Mucosa of rectum (tissue), 2 donors: ENCODE results near the gene SLC7A10.

ENCODE experiments used
- H3K27ac ChIP-seq, 2 donors: one replicate each; pipeline ENCODE4 v1.7.0; 2013; ENCODE audit warnings: inconsistent platforms in 2 of 2, low read depth in 2 of 2, low read length in 2 of 2
- H3K27me3 ChIP-seq, 2 donors: one replicate each; pipeline ENCODE4 v1.7.0; 2013; ENCODE audit warnings: low read length in 2 of 2; ENCODE audit not compliant: control insufficient read depth in 2 of 2, insufficient read depth in 2 of 2
- H3K36me3 ChIP-seq, 2 donors: one replicate each; pipeline ENCODE4 v1.7.0; 2013; ENCODE audit warnings: low read length in 2 of 2; ENCODE audit not compliant: control insufficient read depth in 2 of 2, insufficient read depth in 2 of 2
- H3K4me1 ChIP-seq, 2 donors: one replicate each; pipeline ENCODE4 v1.7.0; 2013; ENCODE audit warnings: low read length in 2 of 2, mild to moderate bottlenecking in 1 of 2; ENCODE audit not compliant: control insufficient read depth in 2 of 2, insufficient read depth in 2 of 2
- H3K4me3 ChIP-seq, 2 donors: one replicate each; pipeline ENCODE4 v1.7.0; 2013; ENCODE audit warnings: low read length in 2 of 2
- H3K9ac ChIP-seq, 2 donors: one replicate each; pipeline ENCODE4 v1.7.0; 2013; ENCODE audit warnings: low read length in 2 of 2, low read depth in 1 of 2, mild to moderate bottlenecking in 1 of 2
- H3K9me3 ChIP-seq, 2 donors: one replicate each; pipeline ENCODE4 v1.7.0; 2013; ENCODE audit warnings: low read length in 2 of 2; ENCODE audit not compliant: control insufficient read depth in 2 of 2
- donor health status: healthy.
- donor health status: Normal muscosa, but diverticular disease.

The SLC7A10 gene

DNA sequence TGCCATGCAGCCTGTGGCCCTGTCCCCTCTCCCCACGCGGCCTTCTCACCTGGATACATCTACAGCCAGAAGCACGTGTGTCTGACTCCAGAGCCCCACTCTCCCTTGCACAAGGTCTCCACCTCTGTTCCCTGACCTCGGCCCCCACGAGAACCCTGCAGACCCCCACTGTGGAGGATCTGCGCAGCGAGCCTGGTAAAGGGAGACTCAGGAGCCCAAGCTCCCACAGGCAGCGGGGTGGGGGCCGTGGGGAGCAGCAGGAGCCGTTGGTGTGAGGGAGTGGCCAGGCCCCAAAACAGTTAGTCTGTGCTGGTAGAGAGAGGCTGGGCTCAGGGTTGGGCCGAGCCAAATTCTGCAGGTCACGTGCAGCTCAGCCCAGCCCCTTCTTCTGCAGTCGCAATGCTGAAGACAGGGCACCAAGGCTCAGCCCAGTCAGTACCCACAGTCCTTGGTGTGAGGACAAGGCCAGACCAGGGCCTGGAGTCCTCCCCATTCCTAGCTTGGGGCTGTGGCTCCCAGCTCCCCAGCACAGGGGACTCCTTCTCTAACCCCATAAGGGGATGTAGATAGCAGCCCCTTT, 28.7 kb upstream of the SLC7A10 start:
- no peak overlapping the region for H3K27ac ChIP-seq
- H3K9ac ChIP-seq: no peak overlapping the region
- no peaks in the 10 kb centered on the region for H3K4me1 ChIP-seq
- H3K9me3 ChIP-seq: no peaks in the 10 kb centered on the region
- H3K27me3 ChIP-seq: no peaks in the 10 kb centered on the region
- H3K36me3 ChIP-seq: no peaks in the 10 kb centered on the region
- no peak overlapping the region for H3K4me3 ChIP-seq

DNA sequence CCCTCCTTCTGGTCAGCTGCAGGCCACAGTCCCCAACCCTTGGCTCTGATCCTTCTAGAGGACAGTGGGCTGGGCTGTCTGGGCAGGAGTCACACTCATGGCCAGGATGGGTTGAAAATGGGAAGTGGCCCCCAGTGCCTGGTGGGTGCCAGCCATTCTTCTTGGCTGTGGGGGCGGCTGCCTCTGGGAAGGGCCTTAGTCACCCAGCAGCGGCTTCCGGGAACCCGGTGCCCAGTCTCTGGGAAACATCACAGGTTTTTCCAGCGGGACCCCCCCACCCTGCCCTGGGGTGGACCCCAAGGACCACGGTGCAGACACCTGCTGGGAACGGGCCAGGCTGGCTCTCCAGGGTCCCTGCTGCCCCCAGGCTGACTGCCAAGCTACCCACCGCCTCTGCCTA, 27.3 kb upstream of the SLC7A10 start:
- H3K27ac ChIP-seq: no peak overlapping the region
- H3K4me1 ChIP-seq: no peaks in the 10 kb centered on the region
- no peak overlapping the region for H3K4me3 ChIP-seq
- no peaks in the 10 kb centered on the region for H3K27me3 ChIP-seq
- no peaks in the 10 kb centered on the region for H3K9me3 ChIP-seq
- H3K36me3 ChIP-seq: no peaks in the 10 kb centered on the region
- no peak overlapping the region for H3K9ac ChIP-seq

DNA sequence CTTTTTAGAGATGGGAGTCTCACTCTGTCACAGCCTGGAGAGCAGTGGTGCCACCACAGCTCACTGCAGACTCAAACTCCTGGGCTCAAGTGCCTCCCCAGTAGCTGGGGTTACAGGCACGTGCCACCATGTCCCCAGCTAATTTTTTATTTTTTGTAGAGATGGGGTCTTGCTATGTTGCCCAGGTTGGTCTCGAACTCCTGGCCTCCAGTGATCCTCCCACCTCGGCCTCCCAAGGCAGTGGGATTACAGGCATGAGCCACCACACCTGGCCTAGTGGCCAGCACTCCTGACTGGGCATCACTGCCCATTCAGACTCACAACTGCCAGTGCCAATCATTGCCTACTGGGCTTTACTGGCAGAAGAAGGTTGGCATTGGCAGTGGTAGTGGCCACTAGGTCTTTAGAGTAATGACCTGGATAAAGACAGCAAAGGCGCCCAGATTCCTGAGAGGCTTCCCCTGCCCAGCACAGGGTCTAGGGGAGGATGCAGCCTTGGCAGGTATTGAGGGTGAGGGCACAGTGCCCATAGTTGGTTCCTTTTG, 26.8 kb upstream of the SLC7A10 start:
- Histone ChIP-seq H3K4me1 (no peaks in the 10 kb centered on the region), H3K27ac (no peak overlapping the region), H3K36me3 (no peaks in the 10 kb centered on the region), H3K27me3 (no peaks in the 10 kb centered on the region), H3K9me3 (no peaks in the 10 kb centered on the region), H3K9ac (no peak overlapping the region), H3K4me3 (no peak overlapping the region)

DNA sequence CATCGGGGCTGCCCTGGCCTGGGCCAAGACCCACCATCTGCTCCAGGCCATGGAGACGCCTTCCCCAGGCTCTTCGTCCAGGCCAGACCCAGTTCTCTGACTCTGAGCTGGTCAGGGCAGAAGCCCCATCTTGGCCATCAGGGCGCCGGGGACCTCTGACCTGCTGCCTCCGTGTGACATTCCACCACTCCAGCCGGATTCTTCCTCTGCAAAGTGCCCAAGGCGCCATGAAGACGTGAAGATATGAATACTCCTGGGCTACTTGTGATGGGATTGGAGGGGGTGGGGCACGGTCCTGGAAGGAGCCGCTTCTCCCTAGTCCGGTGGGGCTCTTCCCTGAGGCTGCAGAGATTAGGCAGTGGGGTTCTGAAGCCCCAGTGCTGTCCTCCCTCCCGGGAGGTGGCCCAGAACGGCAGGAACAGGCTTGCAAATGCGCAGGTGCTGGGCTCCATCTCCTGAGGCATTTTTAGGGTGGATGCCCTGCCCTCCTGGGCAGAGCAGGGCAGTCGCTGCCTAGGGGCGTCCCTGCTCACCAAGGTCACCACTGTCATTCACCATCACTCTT, 26.0 kb upstream of the SLC7A10 start:
- Histone ChIP-seq H3K9ac (no peak overlapping the region), H3K9me3 (no peaks in the 10 kb centered on the region), H3K27ac (no peak overlapping the region), H3K4me3 (no peak overlapping the region), H3K27me3 (no peaks in the 10 kb centered on the region), H3K4me1 (no peaks in the 10 kb centered on the region), H3K36me3 (no peaks in the 10 kb centered on the region)

DNA sequence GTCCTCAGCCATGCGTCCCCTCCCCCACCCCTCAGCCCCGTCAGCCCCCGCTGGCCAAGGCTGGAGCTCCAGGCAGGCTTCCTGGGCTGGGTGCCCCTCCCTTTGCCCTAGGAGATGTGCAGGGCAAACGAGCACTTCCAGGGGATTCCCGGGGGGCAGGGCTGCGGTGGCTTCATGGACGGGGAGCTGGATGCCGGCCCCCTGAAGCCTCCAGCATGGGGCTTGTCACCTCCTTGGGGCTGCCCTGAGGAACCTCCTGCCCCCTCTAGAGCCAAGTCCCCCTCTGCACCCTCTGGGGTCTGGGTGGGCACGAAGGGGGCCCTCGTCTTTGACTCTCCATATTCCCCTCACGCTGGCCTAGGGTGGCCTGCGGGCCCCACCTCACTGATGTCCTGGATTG, 25.4 kb upstream of the SLC7A10 start:
- H3K27ac ChIP-seq: no peak overlapping the region
- H3K27me3 ChIP-seq: no peaks in the 10 kb centered on the region

DNA sequence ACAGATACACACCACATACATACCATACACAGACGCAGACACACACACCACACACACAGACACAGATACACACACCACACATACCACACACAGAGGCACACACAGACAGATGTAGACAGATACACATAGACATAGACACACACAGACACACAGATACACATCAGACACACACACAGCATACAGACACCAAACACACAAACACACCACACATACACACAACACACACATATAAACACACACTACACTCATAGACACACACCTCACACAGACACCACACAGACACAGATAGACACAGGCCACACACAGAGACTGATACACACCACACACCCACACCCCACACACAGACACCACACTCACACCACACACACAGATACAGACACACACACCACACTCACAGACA, 24.9 kb upstream of the SLC7A10 start:
- no peak overlapping the region for H3K27ac ChIP-seq
- H3K4me3 ChIP-seq: no peak overlapping the region
- no peaks in the 10 kb centered on the region for H3K9me3 ChIP-seq
- no peaks in the 10 kb centered on the region for H3K27me3 ChIP-seq
- H3K9ac ChIP-seq: no peak overlapping the region
- no peaks in the 10 kb centered on the region for H3K4me1 ChIP-seq
- no peaks in the 10 kb centered on the region for H3K36me3 ChIP-seq

More for the DNA sequence above, 25.4 kb upstream of the SLC7A10 start:
- Histone ChIP-seq H3K9ac (no peak overlapping the region), H3K36me3 (no peaks in the 10 kb centered on the region), H3K9me3 (no peaks in the 10 kb centered on the region), H3K4me3 (no peak overlapping the region), H3K4me1 (no peaks in the 10 kb centered on the region)

DNA sequence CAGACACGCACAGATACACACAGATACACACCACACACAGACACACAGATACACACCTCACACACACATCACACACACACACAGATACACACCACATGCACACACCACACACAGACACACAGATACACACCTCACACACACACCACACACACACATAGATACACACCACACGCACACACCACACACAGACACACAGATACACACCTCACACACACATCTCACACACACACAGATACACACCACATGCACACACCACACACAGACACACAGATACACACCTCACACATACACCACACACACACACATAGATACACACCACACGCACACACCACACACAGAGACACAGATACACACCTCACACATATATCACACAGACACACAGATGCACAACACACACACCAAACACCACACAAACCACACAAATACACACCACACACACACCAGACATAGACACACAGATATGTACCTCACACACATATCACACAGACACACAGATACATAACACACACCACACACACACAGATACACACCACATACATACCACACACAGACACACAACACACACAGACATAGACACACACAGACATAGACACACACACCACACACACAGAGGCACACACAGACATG, 24.2 kb upstream of the SLC7A10 start:
- H3K4me3 ChIP-seq: no peak overlapping the region
- no peaks in the 10 kb centered on the region for H3K27me3 ChIP-seq
- no peaks in the 10 kb centered on the region for H3K9me3 ChIP-seq
- no peaks in the 10 kb centered on the region for H3K4me1 ChIP-seq
- H3K9ac ChIP-seq: no peak overlapping the region
- no peak overlapping the region for H3K27ac ChIP-seq
- H3K36me3 ChIP-seq: no peaks in the 10 kb centered on the region

DNA sequence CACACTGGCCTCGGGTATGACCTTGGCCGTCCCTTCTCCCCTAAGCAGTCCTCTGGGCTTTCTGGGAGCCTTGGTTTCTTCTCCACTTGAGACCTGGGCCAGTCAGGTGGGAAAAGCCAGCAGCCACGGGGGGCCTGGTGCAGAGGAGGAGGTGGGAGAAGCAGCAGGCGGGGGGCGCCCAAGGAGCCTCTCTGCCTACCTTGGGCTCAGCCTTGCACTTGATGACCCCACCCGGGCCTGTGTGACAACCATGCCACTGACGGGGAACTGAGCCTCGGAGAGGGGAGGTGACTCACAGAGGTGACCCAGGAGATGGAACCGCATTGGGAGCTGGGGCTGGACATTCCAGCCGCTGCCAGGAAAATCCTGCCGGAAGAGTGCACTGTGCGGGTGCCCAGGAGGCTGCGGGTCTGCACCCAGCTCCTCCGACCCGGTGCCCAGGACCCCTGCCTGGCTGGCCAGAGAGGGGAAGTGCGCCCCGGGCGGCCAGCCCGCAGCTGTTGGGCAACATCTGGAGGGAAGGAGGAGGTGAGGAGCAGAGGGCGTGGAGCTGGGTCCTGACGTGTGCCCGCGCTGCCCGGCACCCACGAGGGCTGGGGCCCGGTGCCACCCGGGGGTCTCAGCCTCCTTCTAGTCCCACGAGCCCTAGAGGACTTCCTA, 23.4 kb upstream of the SLC7A10 start:
- no peak overlapping the region for H3K9ac ChIP-seq
- no peak overlapping the region for H3K4me3 ChIP-seq
- no peaks in the 10 kb centered on the region for H3K9me3 ChIP-seq
- H3K36me3 ChIP-seq: no peaks in the 10 kb centered on the region
- H3K4me1 ChIP-seq: no peaks in the 10 kb centered on the region
- no peaks in the 10 kb centered on the region for H3K27me3 ChIP-seq
- H3K27ac ChIP-seq: no peak overlapping the region

DNA sequence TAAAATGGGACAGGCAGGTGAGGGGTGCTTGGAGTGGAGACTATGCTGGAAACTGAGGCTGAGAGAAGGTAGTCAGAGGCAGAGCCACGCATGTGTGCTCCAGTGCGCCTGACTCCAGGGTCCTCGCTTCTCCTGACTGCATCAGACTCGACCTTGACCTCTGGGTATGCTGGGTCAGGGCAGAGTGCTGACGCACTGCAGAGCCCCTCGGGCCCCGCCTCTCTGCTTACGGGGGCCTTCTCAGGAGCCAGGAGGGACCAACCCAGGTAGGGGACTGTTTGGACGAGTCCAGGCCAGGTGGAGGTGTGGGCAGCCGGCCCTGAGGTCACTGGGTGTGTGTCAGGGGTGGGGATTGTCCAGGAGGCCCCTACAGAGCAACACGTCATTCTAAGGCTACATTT, 22.9 kb upstream of the SLC7A10 start:
- Histone ChIP-seq H3K36me3 (no peaks in the 10 kb centered on the region), H3K4me3 (no peak overlapping the region), H3K4me1 (no peaks in the 10 kb centered on the region), H3K27ac (no peak overlapping the region), H3K9ac (no peak overlapping the region), H3K9me3 (no peaks in the 10 kb centered on the region), H3K27me3 (no peaks in the 10 kb centered on the region)

DNA sequence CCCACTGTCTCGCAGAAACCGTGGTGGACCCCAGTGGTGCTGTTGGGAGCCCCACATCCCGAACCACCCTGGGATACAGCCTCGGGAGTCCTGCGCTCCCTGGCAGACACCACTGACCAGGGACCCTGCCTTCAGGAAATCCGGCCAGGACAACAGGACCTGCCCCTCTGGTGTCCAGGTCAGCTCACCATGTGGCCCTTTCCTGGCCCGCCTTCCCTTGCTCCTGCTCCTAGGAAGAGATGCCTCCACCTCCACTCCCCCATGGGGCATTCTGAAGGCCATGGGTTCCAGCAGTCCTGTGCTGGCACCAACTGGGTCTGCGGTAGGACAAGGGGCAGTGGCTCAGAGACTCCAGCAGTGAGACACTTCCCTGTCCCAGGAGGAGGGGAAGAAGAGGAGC, 22.5 kb upstream of the SLC7A10 start:
- Histone ChIP-seq H3K27ac (no peak overlapping the region), H3K9ac (no peak overlapping the region), H3K9me3 (no peaks in the 10 kb centered on the region), H3K36me3 (no peaks in the 10 kb centered on the region), H3K27me3 (no peaks in the 10 kb centered on the region), H3K4me1 (no peaks in the 10 kb centered on the region), H3K4me3 (no peak overlapping the region)
